NT2/D1 (cell line): ENCODE data around the gene PPP1R9A.

Source experiments
- DNase-seq: peaks from one replicate; pipeline ENCODE4 v3.0.0-alpha.2; 2011; ENCODE audit warnings: low read depth, low spot score
- H3K27me3 ChIP-seq: 2 replicates; pipeline ENCODE4 v1.6.0; 2011; ENCODE audit warnings: mild to moderate bottlenecking; ENCODE audit not compliant: insufficient read length, insufficient read depth
- H3K36me3 ChIP-seq: 2 replicates; pipeline ENCODE4 v1.6.1; 2011; ENCODE audit warnings: mild to moderate bottlenecking, low read length, mixed read lengths; ENCODE audit not compliant: insufficient read depth, insufficient read length
- H3K4me1 ChIP-seq: 2 replicates; pipeline ENCODE4 v1.5.1; 2011; ENCODE audit not compliant: insufficient read depth, insufficient read length
- H3K4me3 ChIP-seq: 2 replicates; pipeline ENCODE4 v1.5.1; 2011; ENCODE audit warnings: low read depth; ENCODE audit not compliant: insufficient read length
- H3K9ac ChIP-seq: 2 replicates; pipeline ENCODE4 v1.6.0; 2011; ENCODE audit warnings: low read depth; ENCODE audit not compliant: insufficient read length
- H3K9me3 ChIP-seq: 2 replicates; pipeline ENCODE4 v1.5.1; 2011; ENCODE audit warnings: mild to moderate bottlenecking, low read length; ENCODE audit not compliant: insufficient read depth
- SUZ12 ChIP-seq: IDR thresholded peaks from 2 replicates; pipeline ENCODE4 v1.6.1; 2011; ENCODE audit not compliant: insufficient read length, insufficient read depth; ENCODE audit errors: extremely low read depth
- YY1 ChIP-seq: IDR thresholded peaks from 2 replicates; pipeline ENCODE4 v1.6.1; 2011; ENCODE audit not compliant: insufficient read length, insufficient read depth
- ZNF274 ChIP-seq: IDR thresholded peaks from 2 replicates; pipeline ENCODE4 v1.6.1; 2011; ENCODE audit warnings: mild to moderate bottlenecking, low read depth, low read length

The PPP1R9A gene

GRCh38 chr7:95011995-95012394, 104.6 kb downstream of the PPP1R9A start:
- Histone ChIP-seq H3K4me3 (no peak overlapping the region), H3K4me1 (no peaks in the 10 kb centered on the region), H3K9me3 (no peaks in the 10 kb centered on the region), H3K27me3 (no peaks in the 10 kb centered on the region), H3K9ac (no peak overlapping the region), H3K36me3 (no peaks in the 10 kb centered on the region)
- TF ChIP-seq YY1 (no peak), ZNF274 (no peak), SUZ12 (no peak)
- no peak for DNase-seq

DNA sequence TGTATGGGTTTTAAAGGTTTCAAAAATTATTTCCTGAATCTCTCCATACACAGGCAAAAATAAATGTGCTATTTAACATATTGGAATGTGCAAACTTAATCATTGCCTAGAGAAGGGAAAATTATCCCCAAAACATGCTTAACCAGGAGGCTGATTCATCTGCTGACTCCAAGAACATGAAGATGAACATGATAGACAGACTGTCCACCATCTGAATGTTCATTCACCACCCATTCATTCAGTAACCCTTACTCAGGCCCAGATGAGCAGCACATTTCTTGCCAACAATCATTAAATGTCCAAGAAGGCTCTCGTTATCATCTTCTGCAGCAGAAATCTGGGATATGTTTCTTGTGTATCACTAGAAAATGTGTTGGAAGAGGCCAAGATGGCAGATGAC, 110.6 kb downstream of the PPP1R9A start:
- Histone ChIP-seq H3K9ac (no peak overlapping the region), H3K4me1 (no peaks in the 10 kb centered on the region), H3K4me3 (no peak overlapping the region), H3K9me3 (no peaks in the 10 kb centered on the region), H3K36me3 (no peaks in the 10 kb centered on the region), H3K27me3 (no peaks in the 10 kb centered on the region)
- TF ChIP-seq ZNF274 (no peak), YY1 (no peak), SUZ12 (no peak)
- no peak for DNase-seq

GRCh38 chr7:95026018-95026417, 118.6 kb downstream of the PPP1R9A start:
- Histone ChIP-seq H3K9me3 (no peaks in the 10 kb centered on the region), H3K4me3 (no peak overlapping the region), H3K27me3 (no peaks in the 10 kb centered on the region), H3K9ac (no peak overlapping the region), H3K4me1 (no peaks in the 10 kb centered on the region), H3K36me3 (no peaks in the 10 kb centered on the region)
- DNase-seq, result no peak
- no peak for TF ChIP-seq YY1
- no peak for TF ChIP-seq SUZ12
- no peak for TF ChIP-seq ZNF274

GRCh38 chr7:95026421-95027072, 119.2 kb downstream of the PPP1R9A start:
- Histone ChIP-seq H3K36me3 (no peaks in the 10 kb centered on the region), H3K27me3 (no peaks in the 10 kb centered on the region), H3K9me3 (no peaks in the 10 kb centered on the region), H3K4me1 (no peaks in the 10 kb centered on the region), H3K9ac (no peak overlapping the region), H3K4me3 (no peak overlapping the region)
- DNase-seq, result no peak
- no peak for TF ChIP-seq YY1
- no peak for TF ChIP-seq ZNF274
- TF ChIP-seq SUZ12, result no peak

GRCh38 chr7:95027234-95027872, 120.0 kb downstream of the PPP1R9A start:
- Histone ChIP-seq H3K4me1 (no peaks in the 10 kb centered on the region), H3K4me3 (no peak overlapping the region), H3K27me3 (no peaks in the 10 kb centered on the region), H3K36me3 (no peaks in the 10 kb centered on the region), H3K9ac (no peak overlapping the region), H3K9me3 (no peaks in the 10 kb centered on the region)
- no peak for DNase-seq
- TF ChIP-seq ZNF274 (no peak), YY1 (no peak), SUZ12 (no peak)

- Histone ChIP-seq H3K9me3 (no peaks in the 10 kb centered on the region), H3K4me1 (no peaks in the 10 kb centered on the region), H3K27me3 (no peaks in the 10 kb centered on the region), H3K4me3 (no peak overlapping the region), H3K36me3 (no peaks in the 10 kb centered on the region), H3K9ac (no peak overlapping the region)
- DNase-seq, result no peak
- TF ChIP-seq SUZ12, result no peak
- no peak for TF ChIP-seq YY1
- TF ChIP-seq ZNF274, result no peak
Observed at GRCh38 chr7:95028683-95029082, 121.3 kb downstream of the PPP1R9A start.

GRCh38 chr7:95035295-95035694, 127.9 kb downstream of the PPP1R9A start:
- H3K9ac ChIP-seq, result no peak overlapping the region
- H3K27me3 ChIP-seq, result no peaks in the 10 kb centered on the region
- TF ChIP-seq SUZ12 (no peak), YY1 (no peak), ZNF274 (no peak)
- no peaks in the 10 kb centered on the region for H3K9me3 ChIP-seq
- DNase-seq, result no peak
- H3K4me3 ChIP-seq, result no peak overlapping the region
- no peaks in the 10 kb centered on the region for H3K4me1 ChIP-seq
- no peaks in the 10 kb centered on the region for H3K36me3 ChIP-seq
